Measurements from ENCODE around the gene DOCK8. TPM values are rescaled to one million over a fixed set of nuclear protein-coding genes. Genes with fewer than 3 reads are reported as not detected.

DOCK8 gene
- total and polyA plus RNA-seq, 10 of the 15 experiments (the other 5 are each of a cell fraction or from before 2014, with no cell fraction given), result 35.4 to 100 (median 44.7) TPM

DNA sequence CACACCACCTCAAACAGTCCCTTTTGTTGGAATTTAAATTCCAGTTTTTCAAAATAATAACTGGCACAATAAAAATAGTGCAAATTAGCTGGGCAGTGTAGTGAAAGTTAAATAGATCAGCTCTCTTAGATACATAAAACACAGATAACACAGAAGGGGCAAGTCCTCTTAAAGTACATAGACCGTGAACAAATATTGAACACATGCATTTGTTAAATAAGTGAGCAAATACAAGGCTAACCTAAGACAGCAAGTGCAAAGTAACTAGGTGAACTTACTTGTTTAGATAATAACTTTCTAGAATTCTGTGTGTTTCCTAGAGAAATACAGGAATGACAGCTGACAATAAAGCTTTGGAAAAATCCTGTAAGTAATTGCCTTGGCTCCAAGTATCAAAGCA lies 280.1 kb downstream of the DOCK8 start:
- Histone ChIP-seq H3K4me1 (ENCODE audit: control insufficient read depth, insufficient read depth, low read length) (no peaks in the 10 kb centered on the region), H3K4me2 (ENCODE audit: control insufficient read depth, insufficient read depth) (no peak overlapping the region), H3K79me2 (ENCODE audit: control insufficient read depth, insufficient read depth, low read length) (no peaks in the 10 kb centered on the region), H3K4me3 (no peak overlapping the region), H3K9me3 (replicated peaks; ENCODE audit: control insufficient read depth, insufficient read depth, low read length) (no peaks in the 10 kb centered on the region), H3K27ac (ENCODE audit: control insufficient read depth, insufficient read depth) (no peak overlapping the region), H3K27me3 (replicated peaks in 1 of 2; ENCODE audit: control insufficient read depth in 2 of 2, insufficient read depth in 2 of 2, low read length in 1 of 2) (peaks cover 0 to 2% of the 10 kb centered on the region in 2 experiments; a peak in 1 of 4 replicates), H3K9ac (ENCODE audit: control insufficient read depth, insufficient read depth, low read length) (no peak overlapping the region), H4K20me1 (ENCODE audit: control insufficient read depth, insufficient read depth) (no peaks in the 10 kb centered on the region), H3K36me3 (ENCODE audit: control insufficient read depth in 2 of 2, insufficient read depth in 2 of 2, low read length in 1 of 2) (no peaks in the 10 kb centered on the region), H2AFZ (ENCODE audit: control insufficient read depth, low read depth, low read length) (no peak overlapping the region)
- ATAC-seq (no peak), FAIRE-seq (no peak), DNase-seq (ENCODE audit: low read depth, low spot score) (no peak)
- POLR2A ChIA-PET, result no interaction called here
- 78% methylated on average over 1 of the region's 1 CpG for WGBS (ENCODE audit: insufficient coverage, insufficient replicate concordance, low lambda C conversion rate, missing lambda C conversion rate)
- SMC1A ChIA-PET (ENCODE audit: uncharacterized antibody, unreplicated experiment), result interaction anchor here (0.8 kb wide), 1 partner anchor 24 kb away, joined by 3 read pairs; no protein-coding TSS in a partner anchor
- RAD21 ChIA-PET (ENCODE audit: unreplicated experiment), result no interaction called here
- no TSS peak for BruUV-seq (replicated peaks)
- intact Hi-C loops (cut with micrococcal nuclease; ENCODE audit: unreplicated experiment) (no loop called here), in situ Hi-C loops (cut with MboI) (no loop called here)
- TF ChIP-seq SIX5 (IDR thresholded peaks at IDR 0.05; ENCODE audit: low read depth, low read length, severe bottlenecking) (no peak), NFYA (IDR thresholded peaks at IDR 0.05; ENCODE audit: borderline replicate concordance, low read depth, low read length) (no peak), PML (IDR thresholded peaks at IDR 0.05; ENCODE audit: low read length) (no peak), EED (IDR thresholded peaks at IDR 0.05; ENCODE audit: low read depth) (no peak), HDAC6 (IDR thresholded peaks at IDR 0.05; ENCODE audit: unreplicated experiment) (no peak), TAF1 (IDR thresholded peaks at IDR 0.05; ENCODE audit: borderline replicate concordance, low read depth, low read length) (no peak), RELA (IDR thresholded peaks at IDR 0.05; ENCODE audit: borderline replicate concordance, partially characterized antibody) (no peak), SIN3A (IDR thresholded peaks at IDR 0.05; ENCODE audit: low read depth, low read length) (no peak), BMI1 (IDR thresholded peaks at IDR 0.05; ENCODE audit: borderline replicate concordance) (no peak)
- TF ChIP-seq, protein P1, sequence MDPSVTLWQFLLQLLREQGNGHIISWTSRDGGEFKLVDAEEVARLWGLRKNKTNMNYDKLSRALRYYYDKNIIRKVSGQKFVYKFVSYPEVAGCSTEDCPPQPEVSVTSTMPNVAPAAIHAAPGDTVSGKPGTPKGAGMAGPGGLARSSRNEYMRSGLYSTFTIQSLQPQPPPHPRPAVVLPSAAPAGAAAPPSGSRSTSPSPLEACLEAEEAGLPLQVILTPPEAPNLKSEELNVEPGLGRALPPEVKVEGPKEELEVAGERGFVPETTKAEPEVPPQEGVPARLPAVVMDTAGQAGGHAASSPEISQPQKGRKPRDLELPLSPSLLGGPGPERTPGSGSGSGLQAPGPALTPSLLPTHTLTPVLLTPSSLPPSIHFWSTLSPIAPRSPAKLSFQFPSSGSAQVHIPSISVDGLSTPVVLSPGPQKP (IDR thresholded peaks at IDR 0.05; ENCODE audit: low read depth, low read length), result no peak
- TF ChIP-seq, protein P2, sequence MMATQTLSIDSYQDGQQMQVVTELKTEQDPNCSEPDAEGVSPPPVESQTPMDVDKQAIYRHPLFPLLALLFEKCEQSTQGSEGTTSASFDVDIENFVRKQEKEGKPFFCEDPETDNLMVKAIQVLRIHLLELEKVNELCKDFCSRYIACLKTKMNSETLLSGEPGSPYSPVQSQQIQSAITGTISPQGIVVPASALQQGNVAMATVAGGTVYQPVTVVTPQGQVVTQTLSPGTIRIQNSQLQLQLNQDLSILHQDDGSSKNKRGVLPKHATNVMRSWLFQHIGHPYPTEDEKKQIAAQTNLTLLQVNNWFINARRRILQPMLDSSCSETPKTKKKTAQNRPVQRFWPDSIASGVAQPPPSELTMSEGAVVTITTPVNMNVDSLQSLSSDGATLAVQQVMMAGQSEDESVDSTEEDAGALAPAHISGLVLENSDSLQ (IDR thresholded peaks at IDR 0.05), result no peak
- CTCF ChIA-PET, result no interaction called here

Data from GM12878 (cell line).